Head of caudate nucleus (tissue), 42 donors: ENCODE data around the gene JDP2.

Experiments used
- DNase-seq, 42 donors: peaks; one replicate each; pipeline versions ENCODE4 v3.0.0 to v3.0.0-alpha.2; 2020 to 2021; ENCODE audit warnings: mixed read lengths in 7 of 42
- intact Hi-C: fragments of 100-400 bp; cut with DNase I; formaldehyde crosslinking; loops from one replicate; pipeline ENCODE4 v1.15.0; 2022

The JDP2 gene

DNA sequence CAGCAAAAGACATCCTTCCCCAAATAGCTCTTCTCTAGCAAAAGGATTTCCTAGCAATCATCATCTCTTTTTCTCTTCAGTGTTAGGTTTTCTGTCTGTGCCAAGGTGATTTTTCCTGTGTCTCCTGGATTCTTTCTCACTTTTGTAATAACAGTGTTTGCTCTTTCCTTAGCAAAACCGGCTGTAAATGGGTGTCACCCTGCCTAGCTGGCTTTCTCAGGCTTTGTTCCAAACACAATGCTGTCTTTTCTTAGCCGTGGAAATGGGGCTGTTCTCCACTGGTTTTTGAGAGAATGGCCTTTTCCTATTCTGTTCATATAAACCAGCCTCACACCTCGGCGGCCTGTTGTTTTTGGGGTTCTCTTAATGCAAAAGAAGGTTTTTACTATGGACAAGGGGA lies 21.9 kb downstream of the JDP2 start:
- DNase-seq = peak in 5 of 42 donors; percentile 11 to 50 (median 29)
- intact Hi-C loops = no loop called here

GRCh38 chr14:75450381-75451276 lies 22.8 kb downstream of the JDP2 start:
- DNase-seq = peak in 31 of 42 donors; percentile 19 to 85 (median 53)
- intact Hi-C loops = no loop called here

DNA sequence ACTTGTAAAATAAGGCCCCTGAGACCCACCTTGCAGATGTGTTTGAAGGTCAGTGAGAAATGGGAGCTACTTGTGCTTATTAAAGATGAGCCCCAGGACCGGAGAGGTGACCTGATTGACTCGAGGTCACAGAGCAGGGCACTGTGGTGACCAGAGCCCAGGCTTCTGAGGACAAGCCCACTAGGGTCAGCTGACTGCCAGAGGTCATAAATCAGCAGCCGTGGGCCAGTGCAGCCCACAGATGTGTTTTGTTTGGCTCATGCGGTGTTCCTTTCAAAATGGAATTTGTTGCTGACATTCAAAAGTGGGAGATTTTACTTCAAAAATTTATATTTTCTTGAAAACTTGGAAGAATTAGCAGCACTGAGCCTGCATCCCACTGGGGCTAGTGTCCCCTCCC lies 24.5 kb downstream of the JDP2 start:
- intact Hi-C loops = no loop called here
- DNase-seq = peak in 1 of 42 donors; percentile 29

DNA sequence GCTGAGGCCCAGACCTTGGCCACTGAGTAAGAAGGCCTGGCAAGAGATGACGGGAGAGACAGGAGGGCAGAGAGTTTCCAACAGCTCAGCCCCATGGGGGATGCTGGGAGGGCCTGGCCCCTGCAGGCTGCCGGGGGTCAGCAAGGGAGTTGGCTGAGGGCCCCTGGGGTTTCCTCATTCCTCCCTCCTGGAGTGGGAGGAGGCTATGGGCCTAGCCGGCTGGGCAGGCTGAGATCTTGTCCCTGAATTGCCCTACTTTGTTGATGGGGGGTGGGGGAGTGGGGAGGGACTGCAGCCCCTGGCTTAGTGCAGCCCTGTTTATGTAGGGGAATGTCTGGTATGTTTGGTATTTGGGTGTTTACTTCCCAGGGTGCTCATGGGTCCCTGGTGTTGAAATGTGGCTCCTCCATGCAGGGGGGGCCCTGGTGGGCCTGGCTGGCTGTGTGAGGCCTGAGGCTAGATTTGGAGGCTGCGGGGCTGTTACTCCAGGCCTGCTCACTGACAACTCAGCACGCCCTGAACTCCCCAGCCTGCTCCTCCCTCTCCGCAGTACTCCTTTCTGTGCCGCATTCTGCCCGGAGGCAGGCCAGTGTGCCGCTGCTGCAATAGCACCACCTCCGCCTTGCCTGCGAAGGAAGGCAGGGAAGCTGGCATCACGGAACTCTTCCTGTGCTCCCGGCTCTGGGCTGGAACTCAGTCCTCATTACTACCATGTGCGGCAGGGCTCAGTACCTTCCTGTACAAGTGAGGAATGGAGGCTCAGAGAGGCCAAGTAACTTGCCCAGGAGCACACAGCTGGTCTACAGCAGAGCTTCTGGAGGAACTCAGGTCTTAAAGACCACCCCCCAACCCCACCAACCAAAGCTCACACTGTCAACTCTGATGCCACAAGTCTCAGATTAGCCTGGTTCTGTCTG lies 25.3 kb downstream of the JDP2 start:
- intact Hi-C loops = no loop called here

DNA sequence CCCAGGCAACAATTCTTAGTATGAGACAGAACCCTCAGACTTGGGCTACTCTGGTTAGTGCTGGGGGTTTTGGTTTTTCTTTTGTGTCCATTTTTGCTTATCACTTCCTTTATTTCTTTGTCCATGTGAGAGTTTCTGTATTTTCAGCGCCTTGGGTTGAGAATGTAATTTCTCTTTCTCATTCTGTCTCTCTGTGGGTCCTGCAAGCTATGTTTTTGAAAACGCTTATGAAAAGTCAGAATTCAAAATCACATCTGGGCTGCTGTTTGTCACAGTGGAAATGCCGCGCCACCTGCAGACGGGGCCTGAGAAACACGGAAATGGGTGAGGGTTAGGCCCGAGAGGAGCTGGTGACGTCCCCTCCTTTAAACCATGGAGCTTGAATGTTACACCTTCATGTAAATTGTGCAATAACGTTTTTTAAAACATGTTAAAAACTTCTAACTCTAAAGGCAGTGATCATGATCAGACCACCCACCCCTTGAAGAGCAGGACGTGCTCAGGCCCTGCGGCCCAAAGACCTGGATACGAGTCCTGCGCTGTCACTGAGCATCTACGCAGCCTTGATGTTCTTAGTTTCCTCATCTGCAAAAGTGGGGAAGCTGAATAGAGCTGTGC lies 26.1 kb downstream of the JDP2 start:
- intact Hi-C loops = no loop called here
- DNase-seq = no peak

More for the DNA sequence above, 25.3 kb downstream of the JDP2 start:
- peak in 30 of 42 donors; percentile 23 to 79 (median 52) for DNase-seq

- intact Hi-C loops = no loop called here
- DNase-seq = peak in 15 of 42 donors; percentile 24 to 67 (median 33)
Observed at GRCh38 chr14:75454963-75455546, 27.2 kb downstream of the JDP2 start.

GRCh38 chr14:75456069-75456996 lies 28.5 kb downstream of the JDP2 start:
- intact Hi-C loops = no loop called here
- peak in 4 of 42 donors; percentile 21 to 49 (median 34) for DNase-seq

GRCh38 chr14:75456997-75457335 lies 29.1 kb downstream of the JDP2 start:
- DNase-seq = peak in 4 of 42 donors; percentile 17 to 32 (median 25)
- intact Hi-C loops = no loop called here

- intact Hi-C loops = no loop called here
- peak in 1 of 42 donors; percentile 18 for DNase-seq
Observed at GRCh38 chr14:75457648-75458165, 29.9 kb downstream of the JDP2 start.

- no peak for DNase-seq
- intact Hi-C loops = no loop called here
Observed at GRCh38 chr14:75458305-75458704, 30.5 kb downstream of the JDP2 start.

DNA sequence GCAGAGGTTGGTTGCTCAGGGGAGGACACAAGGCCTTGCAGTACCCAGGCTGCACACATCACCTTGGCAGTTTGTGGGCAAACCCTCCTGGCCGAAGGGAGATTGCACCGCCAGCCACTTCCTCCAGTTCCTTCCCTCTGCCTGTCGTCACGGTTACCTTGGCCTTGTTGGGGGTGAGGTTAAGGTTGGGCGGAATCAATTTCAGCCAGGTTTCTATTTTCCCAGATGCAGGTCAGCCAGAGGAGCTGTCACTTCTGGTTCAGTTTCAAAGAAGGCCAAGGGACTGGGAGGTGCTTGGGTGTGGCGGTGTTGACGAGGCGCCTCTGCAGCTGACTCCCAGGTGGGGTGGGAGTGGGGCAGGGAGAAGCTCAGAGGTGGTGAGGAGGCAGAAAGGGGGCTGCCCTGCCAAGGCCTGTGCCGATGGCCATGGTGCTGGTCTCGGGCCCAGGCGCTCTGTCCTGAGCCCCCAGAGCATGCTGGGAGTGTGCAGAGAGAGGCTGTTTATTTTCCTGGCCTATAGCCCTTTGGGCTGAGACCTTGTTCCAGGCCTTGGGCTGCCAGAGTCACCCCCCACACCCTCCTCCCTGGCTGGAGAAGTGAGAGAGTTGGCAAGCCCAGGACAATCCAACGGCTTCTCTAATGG lies 31.4 kb downstream of the JDP2 start:
- DNase-seq = peak in 24 of 42 donors; percentile 16 to 69 (median 46)
- intact Hi-C loops = no loop called here

DNA sequence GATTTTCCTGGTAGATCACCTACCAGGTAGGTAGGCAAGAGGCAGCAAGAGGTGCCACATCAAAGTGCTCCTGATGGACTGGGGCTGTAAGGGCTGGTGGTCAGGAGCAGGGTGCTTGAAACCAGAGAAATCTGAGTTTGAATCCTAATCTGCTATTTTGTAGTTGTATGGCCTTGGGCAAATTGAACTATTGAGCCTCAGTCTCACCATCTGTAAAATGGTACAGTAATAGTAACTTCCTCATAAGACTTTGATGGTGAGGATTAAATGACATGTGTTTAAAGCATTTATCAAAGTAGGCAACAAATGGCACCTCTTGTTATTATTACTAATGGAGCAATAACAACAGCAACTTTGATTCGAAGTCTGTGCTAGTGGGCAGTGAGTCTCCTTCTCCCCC lies 32.0 kb downstream of the JDP2 start:
- DNase-seq = no peak
- intact Hi-C loops = no loop called here

- DNase-seq = no peak
- intact Hi-C loops = no loop called here
Observed at GRCh38 chr14:75460394-75460793, 32.6 kb downstream of the JDP2 start.

GRCh38 chr14:75461303-75461702 lies 33.5 kb downstream of the JDP2 start:
- DNase-seq = peak in 1 of 42 donors; percentile 1
- intact Hi-C loops = no loop called here

DNA sequence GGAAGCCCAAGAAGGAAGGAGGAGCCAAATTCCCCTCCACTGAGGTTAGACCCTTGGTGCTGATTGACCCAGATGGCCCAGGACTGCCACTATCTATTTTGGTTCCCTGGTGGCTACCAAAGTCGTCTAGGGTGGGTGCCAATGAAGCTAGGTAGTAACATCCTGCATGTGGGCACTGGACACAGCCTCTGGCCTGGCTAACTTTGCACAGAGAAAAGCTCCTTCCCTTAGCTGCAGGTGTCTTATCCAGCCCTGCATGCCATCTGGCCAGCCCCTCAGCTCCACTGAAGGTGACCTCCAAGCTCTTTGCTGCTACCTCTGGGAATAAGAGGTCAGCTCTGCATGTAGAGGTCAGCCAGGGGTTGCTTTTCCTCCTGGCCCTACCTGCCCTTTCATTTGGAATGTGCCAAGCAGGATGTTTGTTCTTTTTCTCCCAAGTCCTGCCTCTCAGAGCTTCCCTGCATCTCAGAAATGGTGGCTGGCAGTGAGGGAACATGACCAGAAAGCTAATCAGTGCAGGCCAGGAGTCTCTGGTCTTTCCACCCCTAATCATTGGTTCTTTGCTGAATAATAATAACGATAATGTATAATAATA lies 34.0 kb downstream of the JDP2 start:
- intact Hi-C loops = no loop called here

DNA sequence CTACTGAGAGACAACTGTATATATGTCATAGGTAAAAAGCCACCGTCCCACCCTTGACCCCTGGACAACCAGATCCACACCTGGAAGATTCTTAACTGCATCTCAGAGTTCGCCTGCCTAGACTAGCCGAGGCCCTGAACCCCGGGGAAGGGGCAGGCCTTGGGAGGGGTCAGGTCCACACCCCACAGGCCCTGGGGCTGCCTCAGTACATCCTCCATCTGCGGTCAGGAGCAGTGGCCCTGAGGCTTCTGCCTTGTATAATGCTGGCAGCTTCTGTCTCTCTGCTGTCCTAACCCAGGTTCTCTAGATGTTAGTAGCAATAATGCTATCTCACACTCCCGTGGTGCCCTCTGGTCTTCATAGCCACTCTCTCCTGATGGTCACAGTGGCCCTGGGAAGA lies 36.8 kb downstream of the JDP2 start:
- DNase-seq = peak in 1 of 42 donors; percentile 17
- intact Hi-C loops = no loop called here

More for the DNA sequence above, 34.0 kb downstream of the JDP2 start:
- DNase-seq = peak in 1 of 42 donors; percentile 9

DNA sequence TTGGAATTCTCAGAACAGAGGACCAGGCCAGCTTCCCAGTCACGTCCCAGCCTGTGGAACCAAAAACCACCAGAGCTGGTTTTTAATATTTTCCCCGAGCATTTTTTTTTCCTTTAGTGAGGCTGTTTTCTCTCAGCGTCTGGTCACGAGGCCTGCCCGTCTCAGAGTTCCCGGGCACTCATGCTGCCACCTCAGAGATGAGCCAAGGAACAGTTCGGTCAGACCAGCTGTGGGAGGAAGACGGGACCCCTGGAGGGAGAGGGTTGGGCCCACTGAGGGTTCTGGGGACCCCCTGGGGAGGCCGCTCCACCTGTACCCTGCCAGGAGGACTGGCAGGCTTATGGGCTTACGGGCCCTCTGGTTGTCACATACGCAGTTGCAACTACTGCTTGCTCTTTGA lies 39.9 kb downstream of the JDP2 start:
- DNase-seq = peak in 1 of 42 donors; percentile 24
- intact Hi-C loops = no loop called here
